H1 (cell line): ENCODE results near the gene YBX2. TPM values are rescaled to one million over a fixed set of nuclear protein-coding genes. Genes with fewer than 3 reads are reported as not detected.

Source experiments
- CTCF ChIA-PET: fragments of 300-600 bp; sonication (Branson Sonifier 250); formaldehyde crosslinking; loops from one replicate; lab custom pipeline; 2021; ENCODE audit not compliant: partially characterized antibody; lab: Charles Lee
- POLR2A ChIA-PET: fragments of 300-600 bp; sonication (Branson Sonifier 250); formaldehyde crosslinking; loops from one replicate; lab custom pipeline; 2021; ENCODE audit warnings: inconsistent platforms; ENCODE audit not compliant: partially characterized antibody; lab: Charles Lee
- DNase-seq, 2 experiments: peaks; one replicate each; pipeline versions ENCODE4 v3.0.0 to v3.0.0-alpha.2; 2010 to 2022; ENCODE audit warnings: low spot score in 2 of 2, low read depth in 1 of 2, mixed read lengths in 1 of 2
- FAIRE-seq: peaks from 2 replicates; lab custom pipeline; 2011; peaks lifted over from hg19 to GRCh38; lab: Jason Lieb, UNC
- H2AFZ ChIP-seq: 2 replicates; pipeline ENCODE4 v1.8.1; 2012; ENCODE audit warnings: low read length, inconsistent platforms
- H2AK5ac ChIP-seq: 2 replicates; pipeline ENCODE4 v1.6.1; 2013; ENCODE audit warnings: low read depth, low read length
- H2BK120ac ChIP-seq: replicated peaks from 2 replicates; pipeline ENCODE3; 2013; ENCODE audit warnings: low read depth, low read length, inconsistent platforms
- H2BK12ac ChIP-seq: 2 replicates; pipeline ENCODE4 v1.6.1; 2013; ENCODE audit warnings: low read depth, low read length
- H2BK15ac ChIP-seq: 2 replicates; pipeline ENCODE4 v1.6.1; 2013; ENCODE audit warnings: low read length
- H2BK20ac ChIP-seq: 2 replicates; pipeline ENCODE4 v1.6.1; 2013; ENCODE audit warnings: low read length
- H2BK5ac ChIP-seq: 2 replicates; pipeline ENCODE4 v1.6.1; 2013; ENCODE audit warnings: low read depth, low read length
- H3K14ac ChIP-seq: 2 replicates; pipeline ENCODE4 v1.6.1; 2013; ENCODE audit warnings: inconsistent platforms; ENCODE audit not compliant: insufficient read length
- H3K18ac ChIP-seq: 2 replicates; pipeline ENCODE4 v1.6.1; 2013; ENCODE audit warnings: low read length; ENCODE audit errors: extremely low read depth
- H3K23ac ChIP-seq: 2 replicates; pipeline ENCODE4 v1.6.1; 2013; ENCODE audit warnings: inconsistent platforms; ENCODE audit not compliant: insufficient read length
- H3K23me2 ChIP-seq: 2 replicates; pipeline ENCODE4 v1.6.1; 2013; ENCODE audit warnings: low read depth, low read length
- H3K27ac ChIP-seq: 2 replicates; pipeline ENCODE4 v1.6.1; 2011; ENCODE audit warnings: low read depth, low read length, inconsistent platforms
- H3K27me3 ChIP-seq, 4 experiments: replicated peaks in 1 of 4; 1 replicate in 1 of 4; 2 replicates in 3 of 4; pipeline versions ENCODE4 v1.6.1 to v1.8.1; 2011 to 2013; ENCODE audit warnings: low read length in 3 of 4, mild to moderate bottlenecking in 3 of 4, inconsistent platforms in 2 of 4, mixed read lengths in 2 of 4, moderate library complexity in 1 of 4; ENCODE audit not compliant: control insufficient read depth in 3 of 4, insufficient read depth in 3 of 4; ENCODE audit errors: extremely low read depth in 1 of 4
- H3K36me3 ChIP-seq, 4 experiments: 2 replicates each; pipeline versions ENCODE4 v1.6.1 to v1.8.1; 2011 to 2013; ENCODE audit warnings: mild to moderate bottlenecking in 4 of 4, low read length in 3 of 4, moderate library complexity in 2 of 4, control low read depth in 1 of 4, inconsistent platforms in 1 of 4; ENCODE audit not compliant: insufficient read depth in 4 of 4, control insufficient read depth in 2 of 4
- H3K4ac ChIP-seq: replicated peaks from 2 replicates; pipeline ENCODE3; 2013; ENCODE audit warnings: low read length, low read depth, mixed read lengths, inconsistent platforms; ENCODE audit not compliant: insufficient read length
- H3K4me1 ChIP-seq, 4 experiments: replicated peaks in 1 of 4; 1 replicate in 1 of 4; 2 replicates in 3 of 4; pipeline versions ENCODE4 v1.6.1 to v1.8.1; 2011 to 2013; ENCODE audit warnings: low read length in 3 of 4, inconsistent platforms in 2 of 4, mixed read lengths in 1 of 4; ENCODE audit not compliant: insufficient read depth in 4 of 4, control insufficient read depth in 3 of 4
- H3K4me2 ChIP-seq, 2 experiments: 2 replicates each; pipeline versions ENCODE4 v1.6.1 to v1.8.1; 2011 to 2013; ENCODE audit warnings: low read depth in 2 of 2, low read length in 2 of 2, control low read depth in 1 of 2, inconsistent platforms in 1 of 2, mild to moderate bottlenecking in 1 of 2; ENCODE audit not compliant: insufficient read depth in 1 of 2
- H3K4me3 ChIP-seq, 4 experiments: fragments of 200-600, 300-600 bp in 1 of 4; sonication (generic), shearing (Covaris generic), sonication (Bioruptor Twin) in 1 of 4; 2 replicates each; pipeline versions ENCODE4 v1.5.1 to v1.8.1; 2011 to 2016; ENCODE audit warnings: low read length in 4 of 4, low read depth in 3 of 4, control low read depth in 2 of 4, inconsistent platforms in 2 of 4, mild to moderate bottlenecking in 2 of 4, mixed read lengths in 1 of 4, moderate library complexity in 1 of 4; ENCODE audit not compliant: insufficient read depth in 2 of 4; ENCODE audit errors: extremely low read depth in 1 of 4
- H3K56ac ChIP-seq: replicated peaks from 2 replicates; pipeline ENCODE3; 2013; ENCODE audit warnings: low read depth, mild to moderate bottlenecking, mixed read lengths, low read length, inconsistent platforms; ENCODE audit not compliant: insufficient read length
- H3K79me1 ChIP-seq: 2 replicates; pipeline ENCODE4 v1.6.1; 2013; ENCODE audit warnings: low read depth, low read length, control low read depth
- H3K79me2 ChIP-seq, 2 experiments: 2 replicates each; pipeline versions ENCODE4 v1.6.1 to v1.8.1; 2012 to 2013; ENCODE audit warnings: low read length in 2 of 2, mild to moderate bottlenecking in 2 of 2, inconsistent platforms in 1 of 2; ENCODE audit not compliant: insufficient read depth in 2 of 2, control insufficient read depth in 1 of 2
- H3K9ac ChIP-seq, 4 experiments: replicated peaks in 1 of 4; 1 replicate in 1 of 4; 2 replicates in 3 of 4; pipeline versions ENCODE4 v1.6.1 to v1.8.1; 2011 to 2013; ENCODE audit warnings: low read depth in 3 of 4, low read length in 3 of 4, control low read depth in 2 of 4, mild to moderate bottlenecking in 2 of 4, moderate library complexity in 2 of 4, inconsistent platforms in 1 of 4; ENCODE audit errors: extremely low read depth in 1 of 4
- H3K9me3 ChIP-seq, 2 experiments: 2 replicates each; pipeline versions ENCODE4 v1.6.1 to v1.8.1; 2012 to 2013; ENCODE audit warnings: mild to moderate bottlenecking in 2 of 2, moderate library complexity in 2 of 2, control low read depth in 1 of 2, inconsistent platforms in 1 of 2, low read depth in 1 of 2, low read length in 1 of 2, mixed read lengths in 1 of 2; ENCODE audit not compliant: insufficient read depth in 2 of 2
- H4K20me1 ChIP-seq, 2 experiments: replicated peaks in 1 of 2; 2 replicates each; pipeline versions ENCODE3 to v1.8.1; 2011 to 2013; ENCODE audit warnings: inconsistent platforms in 2 of 2, low read length in 2 of 2, mild to moderate bottlenecking in 1 of 2; ENCODE audit not compliant: insufficient read depth in 2 of 2, control insufficient read depth in 1 of 2
- H4K5ac ChIP-seq: 2 replicates; pipeline ENCODE4 v1.6.1; 2013; ENCODE audit warnings: low read length, low read depth, mixed read lengths, inconsistent platforms; ENCODE audit not compliant: insufficient read length
- H4K8ac ChIP-seq: 2 replicates; pipeline ENCODE4 v1.8.0; 2013; ENCODE audit warnings: mild to moderate bottlenecking, moderate library complexity, low read length, inconsistent platforms; ENCODE audit not compliant: insufficient read depth; ENCODE audit errors: extremely low read depth
- H4K91ac ChIP-seq: replicated peaks from 2 replicates; pipeline ENCODE3; 2013; ENCODE audit warnings: low read length, mixed read lengths, inconsistent platforms; ENCODE audit not compliant: insufficient read length
- EP300 ChIP-seq, 2 experiments: IDR thresholded peaks; 1 replicate in 1 of 2; 2 replicates in 1 of 2; pipeline ENCODE4 v1.6.1; 2011 to 2012; ENCODE audit warnings: low read depth in 2 of 2, low read length in 2 of 2, mild to moderate bottlenecking in 2 of 2, borderline replicate concordance in 1 of 2, inconsistent platforms in 1 of 2, moderate library complexity in 1 of 2
- GTF2F1 ChIP-seq: IDR thresholded peaks from 2 replicates; pipeline ENCODE4 v1.6.1; 2012; ENCODE audit warnings: low read depth, low read length, improper control_type of control experiment, borderline replicate concordance
- TAF1 ChIP-seq: IDR thresholded peaks from 2 replicates; pipeline ENCODE4 v1.6.1; 2011; ENCODE audit warnings: mild to moderate bottlenecking, low read depth, low read length
- ZNF274 ChIP-seq: IDR thresholded peaks from 2 replicates; pipeline ENCODE4 v1.7.0; 2012; ENCODE audit warnings: low read length, borderline replicate concordance; ENCODE audit errors: extremely low read depth
- WGBS, 2 experiments: shearing (Covaris generic) in 1 of 2; methylation state at CpG; one replicate each; pipeline versions ENCODE4 v1.1.6 to v1.1.7; 2013 to 2015; ENCODE audit warnings: low lambda C conversion rate in 2 of 2, mixed read lengths in 2 of 2, inconsistent platforms in 1 of 2, low coverage in 1 of 2, missing lambda C conversion rate in 1 of 2; ENCODE audit not compliant: insufficient replicate concordance in 2 of 2, insufficient coverage in 1 of 2, insufficient read length in 1 of 2; ENCODE audit errors: extremely low coverage in 1 of 2, missing lambda C conversion rate in 1 of 2; 5-methylcytosine and 5-hydroxymethylcytosine counted together
- long read RNA-seq, 2 experiments: library from RNA in 1 of 2; library from capped mRNA in 1 of 2; stranded (forward); transcript quantifications; one replicate each; pipeline ENCODE4 v2.0.0, GENCODE V29; 2021; ENCODE audit warnings: inconsistent platforms in 1 of 2
- polyA minus RNA-seq, 3 experiments: library from RNA; depleted of rRNA, polyadenylated mRNA; stranded (reverse); fragments of >200 nt; gene quantifications; 1 replicate in 2 of 3; 2 replicates in 1 of 3; pipeline ENCODE4 v1.2.3, GENCODE V29; 2011
- polyA plus RNA-seq, 7 experiments: library from polyadenylated mRNA; depleted of rRNA in 3 of 7; stranded (reverse) in 5 of 7; unstranded in 2 of 7; fragments of >200 nt in 5 of 7; fragments of 200-250 nt in 2 of 7; gene quantifications; 1 replicate in 5 of 7; 2 replicates in 1 of 7; 4 replicates in 1 of 7; pipeline versions ENCODE4 v1.2.1 to v1.2.3, GENCODE V29; 2011 to 2013; ENCODE audit warnings: missing spikeins in 2 of 7, mixed read lengths in 2 of 7
- total RNA-seq: library from RNA; stranded (reverse); fragmentation: NEBNext Ultra II Directional; extraction: Animal tissue kit (Norgen Biotek cat#: 25700); gene quantifications from 2 replicates; pipeline ENCODE4 v1.2.1, GENCODE V29; 2021

The YBX2 gene
- total RNA-seq (27.6 and 30.5 TPM in 2 replicates), polyA plus RNA-seq (2011; rRNA removed) (19.2 and 35.5 TPM in 2 replicates), polyA minus RNA-seq (2011; rRNA and poly(A)+ RNA removed) (5.5 and 10.0 TPM in 2 replicates)
- 28.3 TPM for polyA plus RNA-seq (2011; cell fraction: cytosol; rRNA removed)
- 105 TPM for polyA plus RNA-seq (2011; cell fraction: nucleus; rRNA removed)
- polyA plus RNA-seq (2012, experiment 1 of 2): 24.2 to 40.9 TPM (median 34.5 TPM) in 4 replicates
- 31.0 TPM for polyA plus RNA-seq (2012, experiment 2 of 2)
- polyA plus RNA-seq (2013, experiment 1 of 2): 44.7 TPM
- 42.3 TPM for polyA plus RNA-seq (2013, experiment 2 of 2)
- polyA minus RNA-seq (2011; cell fraction: cytosol; rRNA and poly(A)+ RNA removed): 11.9 TPM
- polyA minus RNA-seq (2011; cell fraction: nucleus; rRNA and poly(A)+ RNA removed): 11.7 TPM
- long read RNA-seq, experiment 1, transcript YBX2-201 (9 exons, 1,590 nt): major isoform, 6 of 13 reads
- long read RNA-seq, experiment 1, partial matches to known transcripts: 7 of 13 reads
- long read RNA-seq, experiment 1, other reads (novel, unspliced or antisense): 0 of 13 reads
- long read RNA-seq, experiment 2: 0 reads

DNA sequence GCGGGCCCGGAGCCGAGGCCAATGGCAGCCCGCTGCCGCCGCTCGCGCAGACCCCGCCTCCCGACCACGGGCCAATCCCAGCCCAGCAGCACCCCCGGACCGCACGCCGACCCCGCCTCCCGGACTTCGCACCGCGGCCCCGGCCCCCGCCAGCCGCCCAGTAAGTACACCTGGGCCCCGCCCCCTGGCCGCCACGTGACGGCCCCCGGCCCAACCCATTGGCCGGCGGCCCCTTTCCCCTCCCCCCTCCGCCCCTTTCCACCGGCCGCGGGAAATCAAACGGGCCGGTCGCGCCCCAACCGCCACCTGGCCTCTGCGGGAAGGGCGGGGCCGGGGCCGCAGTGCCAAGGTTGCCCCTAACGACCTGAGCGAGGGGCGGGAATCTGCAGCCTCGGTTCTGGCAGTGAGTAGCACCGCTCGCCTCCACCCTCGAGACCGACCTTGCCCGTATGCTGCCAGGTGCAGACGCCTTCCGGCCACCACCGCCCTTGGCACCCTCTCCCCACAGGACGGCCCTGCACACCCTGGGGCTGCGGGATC, at the start of gene YBX2:
YBX2 (minus strand) TSS at position 26 of the 540 bp plus-strand sequence. CDS start 139 bp downstream, outside the sequence.
- peak within 1 kb of the TSS; percentile 60; the same call in 1 of the 2 replicates for H4K8ac ChIP-seq
- peak within 1 kb of the TSS; percentile 82 to 88 for H3K4me2 ChIP-seq
- no peak within 1 kb of the TSS for H2AFZ ChIP-seq
- H3K79me2 ChIP-seq: no peaks in the 10 kb centered on the region
- H2BK12ac ChIP-seq: peak within 1 kb of the TSS; percentile 81; the same call in 1 of the 2 replicates
- no peak within 1 kb of the TSS for H3K27ac ChIP-seq
- H2BK15ac ChIP-seq: no peak within 1 kb of the TSS
- H2BK5ac ChIP-seq: peak within 1 kb of the TSS; percentile 47; the same call in 1 of the 2 replicates
- peaks cover 2% of the 10 kb centered on the region; the same call in 1 of the 2 replicates for H3K23me2 ChIP-seq
- WGBS, 2 experiments: 2% methylated on average over 27 of the region's 57 CpGs; no CpG with 5 or more reads in 1 of the 2 experiments
- no peak within 1 kb of the TSS for H2AK5ac ChIP-seq
- H3K14ac ChIP-seq: no peak within 1 kb of the TSS
- H3K23ac ChIP-seq: no peak within 1 kb of the TSS
- peak within 1 kb of the TSS; percentile 55 for H4K5ac ChIP-seq
- no peak within 1 kb of the TSS for H3K56ac ChIP-seq
- H3K4me1 ChIP-seq: peaks cover 0 to 14% (median 6%) of the 10 kb centered on the region in 4 experiments; a peak in 6 of 7 replicates
- H3K36me3 ChIP-seq: no peaks in the 10 kb centered on the region
- DNase-seq (peak in 1 of 2 experiments; percentile 97), FAIRE-seq (no peak)
- no peak within 1 kb of the TSS for H3K4ac ChIP-seq
- peak within 1 kb of the TSS; percentile 71 for H3K18ac ChIP-seq
- H3K27me3 ChIP-seq: peaks cover 3 to 11% (median 9%) of the 10 kb centered on the region in 4 experiments
- no peak within 1 kb of the TSS for H2BK20ac ChIP-seq
- no peaks in the 10 kb centered on the region; a peak in 1 of 4 replicates for H3K9me3 ChIP-seq
- peaks cover 0 to 9% of the 10 kb centered on the region in 2 experiments for H4K20me1 ChIP-seq
- peak within 1 kb of the TSS in 3 of 4 experiments; percentile 26 to 47 (median 36); a peak in 4 of 7 replicates for H3K9ac ChIP-seq
- peaks cover 2% of the 10 kb centered on the region; the same call in 1 of the 2 replicates for H3K79me1 ChIP-seq
- H2BK120ac ChIP-seq: no peak within 1 kb of the TSS
- peak within 1 kb of the TSS; percentile 50 for H4K91ac ChIP-seq
- ChIA-PET POLR2A (no interaction called here), CTCF (no interaction called here)
- H3K4me3 ChIP-seq: peak within 1 kb of the TSS; percentile 46 to 65 (median 52)
- no peak; the same call in 1 of the 2 replicates for TF ChIP-seq TAF1
- no peak for TF ChIP-seq GTF2F1
- TF ChIP-seq ZNF274: no peak
- TF ChIP-seq EP300 (IDR thresholded peaks at IDR 0.05; ENCODE audit: borderline replicate concordance in 1 of 2, low read depth in 2 of 2, low read length in 2 of 2): no peak
